Activated T-cell treated with anti-CD3 and anti-CD28 coated beads for 1 hour (primary cell): Measurements from ENCODE around the gene KCNQ1.
"Not testable (repeated sequence)": the region's sequence is repeated elsewhere in the genome, so short reads cannot be mapped to it uniquely, and the experiment has no call there.

Experiments used
- DNase-seq: peaks from one replicate; pipeline ENCODE4 v3.0.0-alpha.2; 2020; ENCODE audit warnings: low read depth

Gene KCNQ1

DNA sequence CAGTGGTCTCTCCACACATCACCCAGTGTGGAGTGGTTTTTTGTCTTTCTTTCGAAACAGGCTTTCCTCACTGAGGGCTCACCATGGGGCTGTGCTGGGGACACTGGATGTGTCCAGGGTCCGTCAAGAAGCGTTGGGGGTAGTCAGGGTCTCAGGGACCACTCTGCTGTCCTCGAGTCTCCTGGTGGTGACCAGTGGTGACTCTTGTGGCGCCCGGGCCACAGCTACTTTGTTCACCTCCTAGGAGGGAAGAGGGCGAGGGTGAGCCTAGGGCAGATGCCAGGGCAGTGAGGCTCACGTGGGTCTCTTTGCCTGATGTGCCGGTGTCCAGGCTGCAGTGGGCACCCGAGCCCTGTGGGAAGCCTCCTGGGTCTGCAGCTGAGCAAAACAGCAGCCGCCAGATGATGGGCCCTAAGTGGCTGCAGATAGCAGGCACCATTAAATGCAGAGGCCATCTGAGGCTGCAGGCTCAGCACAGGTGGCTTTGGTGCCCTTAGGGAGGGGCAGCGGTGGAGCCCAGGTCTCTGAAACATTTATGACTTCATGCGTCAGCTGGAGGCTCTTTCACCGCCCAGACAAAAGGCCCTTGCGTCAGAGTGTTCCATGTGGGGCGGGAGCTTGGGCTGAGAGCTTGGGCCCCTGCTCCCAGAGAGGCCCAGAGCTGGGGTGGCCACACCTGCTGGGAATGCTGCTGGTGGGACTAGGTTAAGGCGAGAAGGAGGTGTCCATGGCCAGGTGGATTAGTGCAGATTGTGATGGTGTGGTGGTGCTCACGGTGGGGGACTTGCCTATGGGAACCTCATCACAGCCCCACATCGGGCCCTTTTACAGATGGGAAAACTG, 29.5 kb downstream of the KCNQ1 start:
- DNase-seq = no peak

DNA sequence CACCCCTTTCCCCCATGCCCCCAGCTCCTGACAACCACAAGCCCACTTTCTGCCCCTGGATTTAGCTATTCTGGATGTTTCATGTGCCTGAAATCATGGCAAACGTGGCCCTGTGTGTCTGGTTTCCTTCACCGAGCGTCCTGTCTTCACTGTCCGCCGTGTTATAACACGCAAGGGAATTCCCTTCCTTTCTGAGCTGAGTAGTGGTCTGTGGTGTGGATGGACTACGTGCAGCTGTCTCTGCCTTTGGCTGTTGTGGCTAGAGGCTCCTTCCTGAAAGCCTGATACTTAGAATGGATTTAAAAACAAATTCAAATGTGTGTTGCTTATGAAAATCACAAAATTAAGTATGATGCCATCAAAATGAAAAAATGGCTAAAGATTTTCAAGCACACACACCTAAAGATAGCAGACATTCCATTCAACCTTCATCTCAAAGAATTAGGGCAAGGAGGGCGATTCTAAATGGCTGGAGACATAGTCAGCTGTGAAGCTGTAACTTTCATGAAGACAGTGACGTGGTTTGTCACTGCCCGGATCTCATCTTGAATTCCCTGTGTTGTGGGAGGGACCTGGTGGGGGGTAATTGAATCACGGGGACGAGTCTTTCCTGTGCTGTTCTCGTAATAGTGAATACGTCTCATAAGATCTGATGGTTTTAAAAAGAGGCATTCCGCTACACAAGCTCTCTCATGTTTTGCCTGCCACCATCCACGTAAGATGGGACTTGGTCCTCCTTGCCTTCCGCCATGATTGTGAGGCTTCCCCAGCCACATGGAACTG, 30.5 kb downstream of the KCNQ1 start:
- DNase-seq = no peak

DNA sequence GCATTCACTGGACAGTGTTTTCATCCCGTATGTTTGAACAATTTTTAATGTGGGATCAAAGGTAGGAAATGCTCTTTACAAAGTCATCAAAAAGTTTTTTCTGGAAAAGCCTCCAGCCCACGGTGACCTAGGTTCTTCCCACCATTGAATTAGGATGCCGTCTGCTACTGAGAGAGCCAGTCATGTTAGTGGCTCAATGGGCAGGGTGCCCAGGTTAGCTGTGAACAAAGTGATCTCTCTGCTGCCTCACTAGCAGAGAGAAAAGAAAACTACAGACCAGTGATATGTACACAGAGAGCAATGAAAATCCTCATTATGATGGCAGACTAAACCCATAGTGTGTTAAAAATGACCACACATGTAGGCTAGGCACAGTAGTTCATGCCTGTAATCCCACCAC, 32.4 kb downstream of the KCNQ1 start:
- DNase-seq = no peak

DNA sequence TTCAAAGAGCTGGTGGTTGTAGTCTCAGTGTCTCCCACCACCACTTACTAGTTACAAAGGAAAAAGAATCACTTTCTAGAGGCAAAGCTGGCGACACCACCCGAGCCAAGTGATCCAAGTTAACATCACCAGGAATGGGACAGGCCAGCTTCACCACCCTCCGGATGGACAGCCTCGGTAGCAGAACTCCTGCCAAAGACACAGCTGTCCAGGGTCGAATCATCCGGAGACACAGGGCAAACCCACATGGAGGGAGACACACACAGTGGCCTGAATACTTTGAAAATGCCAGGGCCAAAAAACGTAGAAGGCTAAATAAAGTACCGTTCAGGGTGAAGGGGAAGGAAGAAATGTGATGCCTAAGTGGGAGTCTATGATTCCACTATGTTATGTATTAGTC, 33.1 kb downstream of the KCNQ1 start:
- DNase-seq = no peak

DNA sequence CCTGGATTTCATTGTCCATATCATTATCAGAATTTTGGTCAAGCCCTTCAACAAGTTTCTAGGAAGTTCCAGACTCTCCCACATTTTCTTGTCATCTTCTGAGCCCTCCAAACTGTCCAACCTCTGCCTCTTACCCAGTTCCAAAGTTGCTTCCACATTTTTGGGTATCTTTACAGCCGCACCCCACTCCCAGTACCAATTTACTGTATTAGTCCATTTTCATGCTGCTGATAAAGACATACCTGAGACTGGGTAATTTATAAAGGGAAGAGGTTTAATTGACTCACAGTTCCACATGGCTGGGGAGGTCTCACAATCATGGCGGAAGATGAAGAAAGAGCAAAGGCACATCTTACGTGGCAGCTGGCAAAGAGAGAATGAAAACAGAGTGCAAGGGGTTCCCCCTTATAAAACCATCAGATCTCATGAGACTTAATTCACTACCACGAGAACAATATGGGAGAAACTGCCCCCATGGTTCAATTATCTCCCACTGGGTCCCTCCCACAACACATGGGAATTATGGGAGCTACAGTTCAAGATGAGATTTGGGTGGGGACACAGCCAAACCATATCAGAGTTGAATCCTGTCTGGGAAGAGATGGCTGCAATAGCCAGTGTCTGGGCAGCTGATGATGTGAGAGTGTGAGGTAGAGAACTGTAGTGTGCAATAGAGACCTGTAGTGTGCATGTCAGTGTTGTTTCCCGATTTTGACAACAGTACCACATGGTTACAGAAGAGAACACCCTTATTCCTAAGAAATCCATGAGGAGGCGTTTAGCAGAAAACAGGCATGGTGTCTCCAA, 35.5 kb downstream of the KCNQ1 start:
- not testable (repeated sequence) for DNase-seq

DNA sequence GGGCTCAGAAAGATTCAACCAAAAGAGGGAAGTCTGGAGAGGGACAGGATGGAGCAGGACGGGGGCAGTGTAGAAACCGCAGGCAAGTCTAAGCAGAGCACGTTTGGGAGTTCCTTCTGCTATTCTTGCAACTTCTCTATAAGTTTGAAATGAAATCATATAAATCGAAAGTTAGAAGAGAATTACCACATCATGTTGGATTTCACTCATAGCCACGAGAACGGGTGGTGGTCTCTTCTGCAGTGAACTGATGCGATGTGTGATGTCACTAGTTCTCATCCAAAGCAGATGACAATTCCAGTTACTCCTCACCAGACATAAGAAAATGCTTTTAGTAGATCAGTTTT, 36.0 kb downstream of the KCNQ1 start:
- DNase-seq = no peak

DNA sequence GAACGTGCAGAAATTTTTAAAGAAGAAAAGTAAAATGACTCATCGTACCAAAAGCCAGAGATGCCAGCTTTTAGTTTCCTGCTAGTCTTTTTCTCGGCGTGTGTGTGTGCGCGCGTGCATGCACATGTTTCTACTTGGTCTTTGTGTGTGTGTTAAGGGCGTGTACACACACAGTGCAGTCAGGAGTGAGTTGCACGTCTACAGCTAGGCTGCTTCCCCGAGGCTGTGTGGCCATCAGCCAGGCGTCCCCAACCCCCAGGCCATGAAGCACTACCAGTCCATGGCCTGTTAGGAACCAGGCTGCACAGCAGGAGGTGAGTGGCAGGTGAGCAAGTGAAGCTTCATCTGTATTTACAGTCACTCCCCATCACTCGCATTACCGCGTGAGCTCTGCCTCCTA, 36.4 kb downstream of the KCNQ1 start:
- DNase-seq = no peak

DNA sequence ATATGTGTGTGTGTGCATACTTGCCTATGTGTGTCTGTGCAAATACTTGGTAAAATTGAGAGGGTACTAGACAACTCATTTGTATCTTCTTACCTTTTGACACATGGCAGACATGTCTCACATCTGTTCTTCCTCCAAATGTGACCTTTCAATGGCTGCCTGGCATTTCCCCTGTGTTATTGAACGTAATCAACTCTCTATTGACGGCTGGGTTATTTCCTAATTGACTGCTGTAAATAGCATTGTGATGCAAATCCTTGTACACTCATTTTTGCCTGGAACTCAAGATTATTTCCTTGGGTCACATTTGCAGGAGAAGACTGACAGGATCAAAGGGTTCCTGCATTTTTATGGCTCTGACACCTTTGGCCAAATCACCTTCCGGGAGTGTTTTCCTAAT, 37.4 kb downstream of the KCNQ1 start:
- no peak for DNase-seq

DNA sequence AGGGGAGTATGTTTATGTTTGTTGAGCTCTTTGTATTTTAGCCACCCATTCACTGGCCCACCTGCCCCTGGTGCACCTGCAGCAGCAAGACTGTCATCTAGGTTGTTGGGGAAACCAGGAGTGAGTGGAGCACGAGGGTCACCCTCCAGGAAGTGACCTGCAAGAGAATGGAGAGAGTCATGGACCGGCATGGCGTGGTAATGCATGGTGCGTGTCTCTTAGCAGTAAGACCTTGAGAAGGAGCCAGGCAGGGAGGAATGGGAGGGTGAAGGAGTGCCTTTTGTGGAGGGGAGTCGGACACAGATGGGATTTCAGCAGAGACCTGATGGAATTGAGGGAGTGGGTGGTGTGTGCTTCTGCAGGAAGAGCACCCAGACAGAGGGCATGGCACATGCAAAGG, 37.9 kb downstream of the KCNQ1 start:
- no peak for DNase-seq

DNA sequence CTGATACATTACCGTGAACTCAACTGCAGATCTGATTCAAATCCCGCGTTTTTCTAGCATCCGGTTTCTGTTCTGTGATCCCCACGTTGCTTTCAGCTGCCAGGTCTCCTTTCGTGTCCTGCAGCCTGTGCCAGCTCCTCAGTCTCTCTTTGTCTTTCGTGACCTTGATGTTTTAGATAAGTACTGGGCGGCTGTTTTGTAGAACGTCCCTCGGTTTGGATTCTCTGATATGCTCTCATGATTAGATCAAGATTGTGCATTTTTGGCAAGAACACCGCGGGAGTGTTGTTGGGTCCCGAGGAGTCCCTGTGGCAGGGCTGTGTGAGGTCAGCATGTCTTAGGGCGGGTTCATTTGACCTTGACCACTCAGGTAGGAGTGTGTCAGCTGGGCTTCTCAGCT, 38.6 kb downstream of the KCNQ1 start:
- DNase-seq = no peak

DNA sequence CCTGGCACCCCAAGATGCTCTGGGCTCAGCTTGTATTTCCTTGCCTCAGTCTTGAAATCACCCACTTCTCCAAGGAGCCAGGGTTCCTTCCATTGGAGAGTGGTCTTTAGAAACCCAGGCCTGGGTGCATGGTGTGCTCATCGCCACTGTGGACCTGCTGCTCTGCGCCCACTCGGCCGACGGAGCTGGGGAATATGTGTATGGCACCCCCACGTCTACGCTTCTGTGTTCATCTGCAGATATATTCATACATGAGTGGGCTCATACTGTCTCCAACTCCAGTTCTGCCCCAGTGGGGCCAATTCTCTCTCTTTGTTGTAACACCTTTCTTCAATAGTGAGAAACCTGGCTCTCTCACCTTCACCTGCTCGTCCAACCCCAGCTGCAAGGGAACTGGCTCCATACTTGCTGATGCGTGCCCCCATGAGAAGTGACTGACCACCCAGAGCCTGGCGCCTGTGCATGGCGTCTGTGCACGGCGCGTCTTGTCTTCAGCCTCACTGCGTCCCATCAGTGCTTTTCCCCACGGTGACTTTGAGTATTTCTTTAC, 39.8 kb downstream of the KCNQ1 start:
- no peak for DNase-seq

DNA sequence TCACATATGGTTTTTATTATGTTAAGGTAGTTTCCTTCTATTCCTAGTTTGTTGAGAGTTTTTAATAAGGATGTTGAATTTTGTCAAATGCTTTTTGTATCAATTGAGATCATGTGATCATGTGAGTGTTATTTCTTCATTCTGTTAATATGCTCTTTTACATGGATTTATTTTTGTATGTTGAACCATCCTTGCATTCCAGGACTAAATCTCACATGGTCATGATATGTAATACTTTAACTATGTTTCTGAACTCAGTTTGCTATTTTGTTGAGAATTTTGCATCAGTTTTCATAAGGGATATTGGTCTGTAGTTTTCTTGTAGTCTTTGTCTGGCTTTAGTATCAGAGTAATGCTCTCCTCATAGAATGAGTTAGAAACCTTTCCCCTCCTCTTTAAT, 43.2 kb downstream of the KCNQ1 start:
- DNase-seq = no peak

DNA sequence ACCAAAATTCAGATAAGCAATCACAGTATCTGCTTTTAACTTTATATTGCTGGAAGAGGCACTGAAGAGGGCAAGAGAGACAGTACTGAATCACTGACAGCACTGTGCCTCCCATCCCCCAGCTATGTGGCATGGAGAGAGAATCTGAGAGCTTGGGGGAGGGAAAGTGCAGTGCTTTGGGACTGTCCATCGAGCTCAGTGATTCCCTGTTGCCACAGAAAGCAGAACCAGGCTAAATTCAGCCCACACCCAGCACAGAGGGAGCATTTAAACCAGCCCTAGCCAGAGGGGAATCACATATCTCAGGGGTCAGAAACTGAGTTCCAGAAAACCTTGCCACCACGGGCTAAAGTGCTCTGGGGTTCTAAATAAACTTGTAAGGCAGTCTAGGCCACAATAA, 44.3 kb downstream of the KCNQ1 start:
- no peak for DNase-seq

DNA sequence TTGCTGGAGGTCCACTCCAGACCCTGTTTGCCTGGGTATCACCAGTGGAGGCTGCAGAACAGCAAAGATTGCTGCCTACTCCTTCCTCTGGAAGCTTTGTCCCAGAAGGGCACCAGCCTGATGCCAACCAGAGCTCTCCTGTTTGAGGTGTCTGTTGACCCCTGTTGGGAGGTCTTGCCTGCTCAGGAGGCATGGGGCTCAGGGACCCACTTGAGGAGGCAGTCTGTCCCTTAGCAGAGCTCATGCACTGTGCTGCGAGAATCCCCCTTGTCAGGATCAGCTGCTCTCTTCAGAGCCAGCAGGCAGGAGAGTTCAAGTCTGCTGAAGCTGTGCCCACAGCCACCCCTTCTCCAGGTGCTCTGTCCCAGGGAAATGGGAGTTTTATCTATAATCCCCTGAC, 53.1 kb downstream of the KCNQ1 start:
- DNase-seq = not testable (repeated sequence)

DNA sequence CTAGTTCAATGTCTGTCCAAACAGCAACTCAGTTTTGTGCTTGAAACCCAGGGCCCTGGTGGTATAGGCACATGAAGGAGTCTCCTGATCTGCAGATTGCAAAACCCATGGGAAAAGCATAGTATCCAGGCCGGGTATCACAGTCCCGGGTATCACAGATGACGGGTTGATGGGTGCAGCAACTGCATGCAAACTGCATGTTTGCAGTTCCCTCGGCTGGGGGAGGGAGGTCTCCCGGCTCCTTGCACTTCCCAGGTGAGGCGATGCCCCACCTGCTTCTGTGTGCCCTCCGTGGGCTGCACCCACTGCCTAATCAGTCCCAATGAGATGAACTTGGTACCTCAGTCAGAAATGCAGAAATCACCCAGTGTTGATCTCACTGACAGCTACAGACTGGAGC, 53.9 kb downstream of the KCNQ1 start:
- DNase-seq = no peak

DNA sequence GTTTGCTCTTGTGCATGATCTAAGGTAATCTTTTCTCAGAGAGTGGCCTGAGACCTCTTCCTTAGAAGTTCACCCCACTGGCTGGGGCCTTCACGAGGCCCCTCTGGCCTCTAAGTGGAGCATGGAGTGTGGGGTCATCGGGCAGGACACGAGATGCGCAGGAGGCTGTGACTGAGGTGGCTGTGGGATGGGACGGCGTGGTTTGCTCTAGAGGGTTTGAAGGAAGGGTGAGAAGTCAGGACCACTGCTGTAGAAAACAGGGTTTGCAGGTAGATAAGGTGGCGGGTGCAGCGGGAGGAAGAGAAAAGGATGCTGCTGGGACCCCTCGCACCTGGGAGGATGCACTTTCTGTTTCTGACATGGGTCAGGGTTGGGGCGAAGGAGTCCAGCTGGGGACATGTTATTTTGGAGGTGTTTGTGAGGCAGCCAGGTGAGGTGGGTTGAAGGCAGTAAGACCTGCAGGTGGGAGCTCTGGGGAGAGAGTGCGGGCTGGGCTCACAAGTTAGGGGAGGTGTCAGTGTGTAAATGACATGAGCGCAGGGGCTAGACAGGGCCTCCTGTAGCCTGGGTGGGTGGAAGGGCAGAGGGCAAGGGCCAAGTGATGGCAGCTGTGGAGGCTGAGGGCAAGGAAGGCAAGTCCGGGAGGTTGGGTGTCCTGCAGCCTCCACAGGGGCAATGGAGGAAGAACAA, 62.5 kb downstream of the KCNQ1 start:
- no peak for DNase-seq

DNA sequence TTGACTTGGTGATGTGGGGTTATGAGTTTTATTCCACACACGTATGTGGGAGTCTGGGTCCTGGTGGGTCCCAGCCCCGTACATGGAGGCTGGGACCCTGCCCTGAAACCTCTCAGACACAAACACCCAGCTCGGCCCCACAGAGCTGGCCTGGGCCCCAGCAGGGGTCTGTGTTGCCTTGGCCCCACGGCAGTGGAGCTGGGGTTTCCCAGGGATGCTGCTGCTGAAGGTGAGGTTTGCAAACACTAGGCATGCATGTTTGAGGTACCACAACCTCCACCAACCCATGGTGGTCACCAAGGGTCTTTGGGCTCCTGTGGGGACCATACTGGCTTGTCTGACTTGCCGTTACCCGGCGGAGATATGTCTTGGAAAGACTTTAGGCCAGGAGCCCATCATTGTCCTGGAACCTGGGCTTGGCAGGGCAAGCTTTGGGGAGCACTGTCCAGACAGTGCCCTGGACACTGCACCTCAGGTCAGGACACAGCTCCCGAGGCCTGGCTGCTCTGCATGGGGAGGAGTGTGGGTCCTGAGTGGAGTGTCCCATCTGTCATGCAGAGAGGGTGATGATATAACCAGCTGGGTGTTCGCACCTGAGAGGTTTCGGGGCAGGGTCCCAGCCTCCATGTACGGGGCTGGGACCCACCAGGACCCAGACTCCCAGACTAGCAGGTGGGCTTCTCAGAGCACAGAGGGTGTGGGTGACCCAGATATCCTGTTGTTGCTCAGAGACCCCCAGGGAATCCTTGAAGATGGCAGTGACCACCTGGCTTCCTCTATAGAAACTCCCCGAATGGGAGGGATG, 63.3 kb downstream of the KCNQ1 start:
- no peak for DNase-seq

DNA sequence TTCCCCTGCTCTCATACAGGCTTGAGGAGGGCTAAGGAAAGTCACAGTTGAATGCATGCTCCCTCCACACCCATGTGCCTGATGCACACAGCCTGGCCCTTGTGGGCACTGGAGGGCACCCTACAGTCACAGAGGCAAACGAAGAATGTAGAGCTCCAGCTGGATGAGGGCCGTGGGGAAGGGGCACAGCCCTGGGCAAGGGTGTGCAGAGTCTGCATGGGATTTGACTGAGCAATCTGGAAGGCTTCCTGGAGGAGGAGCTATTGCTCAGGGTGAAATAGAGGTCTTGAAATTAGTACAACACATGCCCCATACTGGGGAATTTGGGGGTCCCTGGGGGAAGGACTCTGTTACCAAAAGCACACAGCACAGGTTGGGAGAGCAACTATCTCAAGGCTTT, 64.0 kb downstream of the KCNQ1 start:
- DNase-seq = no peak

DNA sequence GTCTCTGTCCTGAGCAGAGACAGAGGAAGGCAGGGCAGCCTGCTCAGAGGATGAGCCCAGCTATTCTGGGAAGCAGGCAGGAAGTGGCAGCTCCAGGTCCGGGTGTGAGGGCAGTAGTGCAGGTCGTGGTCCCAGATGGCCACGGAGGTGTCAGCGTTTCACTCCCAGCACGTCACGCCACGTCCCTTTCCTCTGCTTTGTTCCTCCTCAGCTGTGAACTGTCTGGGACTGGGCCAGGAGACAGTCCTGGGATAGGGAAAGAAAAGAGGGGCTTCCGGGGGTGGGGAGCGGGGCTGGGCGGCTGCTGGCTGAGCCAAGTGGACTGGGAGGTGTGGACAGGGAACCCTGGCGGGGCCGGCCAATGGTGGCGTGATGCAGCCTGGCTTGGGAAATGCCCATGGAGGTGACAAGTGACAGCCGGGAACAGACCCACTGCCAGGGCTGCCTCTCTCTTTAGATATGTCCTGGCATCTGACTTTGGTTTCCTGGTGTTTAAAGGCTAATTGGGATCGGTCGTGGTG, 64.7 kb downstream of the KCNQ1 start:
- DNase-seq = no peak

DNA sequence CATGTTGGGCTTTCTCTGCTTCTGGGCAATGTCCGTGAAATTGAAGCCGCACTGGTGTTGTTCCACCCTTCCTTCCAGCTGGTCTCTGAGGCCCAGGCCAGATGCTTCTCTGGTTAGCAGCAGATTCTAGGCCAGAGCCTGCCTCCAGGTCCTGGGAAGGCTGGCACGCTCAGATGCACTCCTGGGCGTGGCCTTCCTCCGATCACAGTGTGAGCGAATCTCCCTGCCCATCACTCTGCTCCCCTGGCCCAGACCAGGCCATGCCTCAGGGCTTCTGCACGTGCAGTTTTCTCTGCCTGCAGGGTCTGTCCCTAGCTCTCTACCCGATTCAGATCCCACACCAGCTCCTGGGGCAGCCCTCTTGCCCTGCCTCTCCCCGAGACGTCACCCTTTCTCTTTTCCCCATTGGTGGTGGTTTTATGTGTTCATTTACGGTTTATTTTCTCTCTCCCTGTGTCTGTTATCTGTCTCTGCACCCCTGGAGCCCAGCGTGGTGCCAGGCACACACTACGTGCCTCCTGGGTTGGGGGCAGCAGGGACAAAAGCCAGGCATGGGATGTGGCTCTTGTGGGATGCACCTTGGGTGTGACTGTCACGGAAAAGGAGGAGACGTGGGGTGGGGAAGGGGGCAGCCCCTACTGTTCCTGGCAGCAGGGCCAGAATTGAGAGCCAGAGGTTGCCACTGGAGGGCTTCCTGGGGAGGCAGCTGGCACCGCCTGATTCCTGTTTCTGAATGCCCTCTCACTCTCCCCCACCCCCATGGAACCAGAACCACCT, 66.0 kb downstream of the KCNQ1 start:
- DNase-seq = no peak
